NCI-H2171 (cell line): ENCODE results near the gene UMODL1.

Source experiments
- DNase-seq: peaks from one replicate; lab custom pipeline; 2025; lab: John Stamatoyannopoulos, UW

The UMODL1 gene

GRCh38 chr21:42150474-42151085 is 79.5 kb downstream of the UMODL1 start:
- no peak for DNase-seq

DNA sequence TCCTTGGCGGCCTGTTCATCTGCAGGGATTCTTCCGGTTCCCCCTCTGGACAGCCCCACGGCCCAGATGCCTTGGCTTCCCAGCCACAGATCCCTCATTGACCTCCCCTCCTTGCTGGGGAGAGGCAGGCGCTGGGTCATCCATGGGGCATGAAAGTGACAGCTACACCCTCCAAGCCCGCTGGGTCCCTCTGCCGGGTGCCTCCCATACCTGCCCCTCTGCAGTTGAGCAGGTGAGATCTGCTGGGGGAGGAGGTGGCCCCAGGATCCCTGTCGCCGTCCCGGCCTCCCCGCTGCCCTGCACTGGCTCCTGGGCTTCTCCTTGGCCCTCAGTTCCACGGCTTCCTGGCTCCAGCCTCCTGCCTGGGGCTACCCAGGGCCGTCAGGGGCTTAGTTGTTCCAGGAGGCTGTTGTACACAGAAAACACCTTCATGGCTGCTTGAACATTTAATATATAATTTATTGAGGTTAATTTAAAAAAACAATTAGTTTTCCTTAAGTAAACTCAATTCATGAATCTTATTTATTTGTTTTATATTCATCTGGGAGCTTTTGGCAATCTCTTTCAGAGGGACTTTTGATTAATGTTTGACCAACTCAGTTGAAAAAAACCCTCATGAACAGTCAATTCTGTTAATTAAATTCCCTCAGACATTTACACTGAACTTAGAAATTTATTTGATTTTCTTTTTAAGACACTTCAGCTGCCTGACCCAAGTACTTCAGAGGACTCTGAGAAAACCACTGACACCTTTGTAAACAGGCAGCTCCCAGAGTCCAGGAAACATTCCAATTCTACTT is 80.2 kb downstream of the UMODL1 start:
- no peak for DNase-seq

DNA sequence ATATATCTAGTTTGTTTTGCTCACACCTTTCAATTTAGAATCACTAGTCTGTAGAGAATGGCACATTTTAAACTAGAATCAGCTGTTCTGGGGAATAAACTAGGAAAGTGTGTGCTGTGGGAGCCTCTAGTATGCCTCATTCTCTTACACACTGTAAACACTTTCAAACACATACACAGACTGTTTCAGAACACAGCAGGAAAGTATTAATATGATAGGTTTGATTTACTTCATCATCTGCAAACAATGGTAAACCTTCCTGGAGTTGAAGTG is 80.8 kb downstream of the UMODL1 start:
- no peak for DNase-seq

DNA sequence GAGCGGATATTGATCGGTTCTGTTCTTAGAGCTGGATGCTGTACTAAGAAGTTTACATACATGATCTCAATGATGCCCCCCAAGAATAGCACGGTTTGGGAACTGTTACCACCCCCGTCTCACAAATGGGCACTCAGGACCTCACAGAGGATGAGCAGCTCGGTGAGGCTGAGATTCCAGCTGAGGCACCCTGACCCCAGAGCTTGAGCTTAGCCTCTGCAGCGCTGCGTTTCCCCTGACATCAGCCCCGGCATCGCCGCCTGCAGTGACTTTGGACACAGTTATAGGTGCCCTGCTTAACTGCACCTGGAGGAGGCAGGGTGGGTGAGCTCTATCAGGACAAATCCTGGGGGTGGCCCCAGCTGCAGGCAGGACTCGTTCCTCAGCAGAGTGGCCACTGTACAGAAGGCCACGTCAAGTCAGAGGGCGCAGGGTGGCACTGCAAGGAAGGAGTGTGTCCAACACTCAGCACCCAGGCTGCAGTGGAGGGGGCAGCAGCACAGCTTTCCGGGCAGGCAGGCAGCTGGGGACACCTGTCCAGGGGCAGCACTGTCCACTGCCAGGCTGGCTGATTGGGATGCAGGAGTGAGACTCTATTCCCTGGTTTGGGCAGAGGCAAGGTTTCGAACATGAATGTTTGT is 82.0 kb downstream of the UMODL1 start:
- DNase-seq, result no peak

DNA sequence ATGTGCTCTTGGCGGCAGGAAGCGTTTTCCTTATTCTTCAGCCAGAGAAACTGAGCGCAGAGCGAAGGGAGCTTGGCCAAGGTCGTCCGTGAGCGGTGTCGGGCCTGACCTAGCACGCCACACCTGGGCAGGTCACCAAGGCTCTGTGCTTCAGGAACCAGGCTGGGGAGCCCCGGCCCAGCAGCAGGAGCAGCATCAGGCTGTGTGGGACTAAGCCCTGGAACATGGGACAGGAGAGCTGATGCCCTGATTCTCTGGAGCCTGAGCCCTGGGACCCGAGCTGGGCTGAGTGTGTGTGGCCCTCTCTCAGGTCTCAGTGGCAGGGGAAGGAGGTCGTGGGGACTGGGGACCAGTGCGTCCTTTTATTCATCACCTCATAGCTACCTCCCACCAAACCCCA is 82.6 kb downstream of the UMODL1 start:
- no peak for DNase-seq

- DNase-seq, result no peak
These were observed 83.3 kb downstream of the UMODL1 start for GRCh38 chr21:42154237-42155044.

- DNase-seq, result no peak
These were observed 84.1 kb downstream of the UMODL1 start for GRCh38 chr21:42155045-42155855.

- peak; percentile 52 for DNase-seq
These were observed 85.8 kb downstream of the UMODL1 start for GRCh38 chr21:42156690-42157605.

DNA sequence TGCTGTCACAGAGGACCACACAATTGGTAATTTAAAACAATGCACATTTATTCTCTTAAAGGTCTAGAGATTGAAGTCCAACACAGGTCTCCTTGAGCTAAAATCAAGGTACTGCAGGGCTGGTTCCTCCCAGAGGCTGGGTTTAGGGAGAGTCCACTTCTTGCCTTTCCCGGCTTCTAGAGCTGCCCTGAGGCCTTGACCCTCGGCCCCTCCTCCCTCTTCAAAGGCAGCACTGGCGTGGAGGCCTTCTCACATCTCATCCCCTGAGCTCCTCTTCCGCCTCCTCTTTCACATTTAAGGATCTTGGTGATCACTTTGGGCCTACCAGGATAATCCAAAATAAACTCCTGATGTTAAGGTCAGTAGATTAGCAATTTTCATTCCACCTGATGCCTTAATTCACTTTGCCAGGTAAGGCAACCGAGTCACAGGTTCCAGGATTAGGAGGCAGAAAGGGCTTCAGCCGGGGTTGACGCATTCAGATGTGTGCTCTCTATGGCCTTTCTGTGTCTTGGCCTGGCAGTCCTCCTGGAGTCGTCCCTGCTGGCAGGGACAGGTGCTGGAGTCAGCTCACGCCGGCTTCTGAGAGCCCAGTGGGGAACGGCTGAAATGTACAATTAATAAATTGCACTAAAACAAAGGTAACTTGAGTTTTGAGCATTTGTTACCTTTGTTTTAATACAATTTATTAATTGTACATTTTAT is 86.6 kb downstream of the UMODL1 start:
- DNase-seq, result no peak

DNA sequence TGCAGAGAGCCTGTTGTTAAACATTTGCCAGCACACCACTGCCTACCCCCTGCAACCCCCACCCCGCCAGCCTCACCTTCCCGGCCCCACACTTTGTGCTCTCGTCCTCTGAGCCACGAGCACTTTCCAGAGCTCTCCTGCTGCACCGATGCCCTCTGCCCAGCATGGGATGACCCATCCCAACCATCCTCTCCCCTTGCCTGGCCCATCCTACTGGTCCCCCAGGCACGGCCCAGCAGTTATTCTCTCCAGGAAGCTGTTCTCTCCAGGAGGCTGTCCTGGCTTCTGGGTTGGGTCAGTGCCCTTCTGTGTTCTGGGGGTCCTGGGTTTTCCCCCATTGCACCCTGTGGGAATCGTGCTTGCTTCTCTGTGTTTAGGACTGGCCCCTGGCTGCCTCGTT is 87.7 kb downstream of the UMODL1 start:
- no peak for DNase-seq

DNA sequence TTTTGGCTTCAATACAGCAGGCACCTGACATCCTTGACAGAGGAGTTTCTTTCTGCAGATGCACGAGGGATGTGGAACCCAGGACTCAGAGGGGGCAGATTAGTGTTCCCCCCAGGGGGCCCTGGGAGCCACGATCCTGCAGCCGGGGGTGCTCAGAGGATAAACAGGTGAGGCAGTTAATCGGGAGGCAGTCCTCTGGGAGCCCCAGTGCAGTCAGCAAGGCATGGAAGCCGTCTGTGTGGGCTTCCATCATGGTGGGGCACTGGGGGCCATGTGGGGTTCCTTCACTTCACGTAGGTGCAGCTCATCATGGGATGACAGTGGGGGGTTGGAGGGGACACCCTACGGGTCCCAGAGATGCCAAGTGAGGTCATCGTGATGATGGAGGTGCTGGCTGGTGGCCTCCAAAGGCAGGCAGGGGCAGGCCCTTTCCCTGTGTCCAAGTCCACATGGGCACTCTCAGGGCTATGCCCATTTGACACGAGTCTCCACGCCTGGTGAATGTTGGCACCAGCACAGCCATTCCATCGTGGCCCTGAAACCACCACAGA is 88.5 kb downstream of the UMODL1 start:
- no peak for DNase-seq

GRCh38 chr21:42160111-42160721 is 89.1 kb downstream of the UMODL1 start:
- no peak for DNase-seq

GRCh38 chr21:42160765-42161164 is 89.6 kb downstream of the UMODL1 start:
- no peak for DNase-seq

- no peak for DNase-seq
These were observed 90.4 kb downstream of the UMODL1 start for GRCh38 chr21:42161401-42161955.

DNA sequence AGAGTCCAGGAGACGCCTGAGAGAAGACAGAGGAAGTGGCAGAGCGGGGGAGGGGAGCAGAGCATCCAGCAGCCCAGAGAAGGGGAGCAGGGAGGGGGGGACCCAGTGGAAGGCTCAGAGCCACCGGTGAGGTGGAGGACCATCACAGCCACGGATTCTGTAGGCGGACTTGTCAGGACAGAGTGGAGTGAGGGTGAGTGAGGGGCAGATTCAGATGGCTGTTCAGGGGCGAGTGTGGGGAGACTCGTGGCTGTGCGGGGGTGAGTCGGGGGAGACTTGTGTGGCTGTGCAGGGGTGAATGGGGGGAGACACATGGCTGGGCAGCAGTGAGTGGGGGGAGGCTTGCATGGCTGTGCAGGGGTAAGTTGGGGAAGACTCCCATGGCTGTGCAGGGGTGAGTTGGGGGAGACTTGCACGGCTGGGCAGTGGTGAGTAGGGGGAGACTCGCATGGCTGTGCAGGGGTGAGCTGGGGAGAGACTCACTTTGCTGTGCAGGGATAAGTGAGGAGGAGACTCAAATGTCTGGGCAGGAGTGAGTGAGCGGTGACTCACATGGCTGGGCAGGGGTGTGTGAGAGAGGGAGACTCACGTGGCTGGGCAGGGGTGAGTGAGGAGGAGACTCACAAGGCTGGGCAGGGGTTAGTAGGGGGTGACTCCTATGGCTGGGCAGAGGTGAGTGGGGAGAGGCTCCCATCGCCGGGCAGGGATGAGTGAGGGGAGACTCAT is 91.0 kb downstream of the UMODL1 start:
- no peak for DNase-seq

DNA sequence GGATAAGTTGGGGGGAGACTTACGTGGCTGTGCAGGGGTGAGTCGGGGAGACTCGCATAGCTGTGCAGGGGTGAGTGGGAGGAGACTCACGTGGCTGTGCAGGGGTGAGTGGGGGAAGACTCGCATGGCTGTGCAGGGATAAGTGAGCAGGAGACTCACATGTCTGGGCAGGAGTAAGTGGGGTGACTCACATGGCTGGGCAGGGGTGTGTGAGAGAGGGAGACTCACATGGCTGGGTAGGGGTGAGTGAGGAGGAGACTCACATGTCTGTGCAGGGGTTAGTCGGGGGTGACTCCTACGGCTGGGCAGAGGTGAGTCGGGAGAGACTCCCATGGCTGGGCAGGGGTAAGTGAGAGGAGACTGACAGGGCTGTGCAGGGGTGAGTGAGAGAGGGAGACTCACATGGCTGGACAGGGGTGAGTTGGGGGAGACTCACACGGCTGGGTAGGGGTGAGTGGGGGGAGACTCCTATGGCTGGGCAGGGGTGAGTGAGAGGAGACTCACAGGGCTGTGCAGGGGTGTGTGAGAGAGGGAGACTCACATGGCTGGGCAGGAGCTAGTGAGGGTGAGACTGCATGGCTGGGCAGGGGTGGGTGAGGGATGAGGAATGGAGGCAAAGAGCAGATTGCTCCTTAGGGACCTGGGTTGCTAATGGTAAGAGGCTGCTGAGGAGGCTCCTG is 91.9 kb downstream of the UMODL1 start:
- DNase-seq, result peak; percentile 48

DNA sequence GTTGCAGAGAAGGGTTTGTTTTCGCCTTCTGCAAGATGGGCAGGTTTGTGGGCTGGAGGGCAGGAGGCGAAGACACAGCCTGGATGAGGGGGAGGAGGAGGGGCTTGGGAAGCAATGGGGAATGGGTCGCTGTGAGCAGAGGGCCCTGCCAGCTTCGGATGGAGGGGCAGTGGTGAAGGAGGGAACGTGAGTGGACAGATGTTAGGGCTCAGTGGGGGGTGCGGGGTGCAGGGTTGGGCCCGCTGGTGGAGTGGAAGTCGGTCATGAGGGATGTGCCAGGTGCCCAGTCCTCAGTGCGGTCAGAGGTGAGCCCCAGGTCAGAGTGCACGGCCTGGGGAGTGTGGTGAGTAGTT is 92.4 kb downstream of the UMODL1 start:
- DNase-seq, result no peak
